NCI-H510A treated with DMSO at 0.1 percent for 48 hours (cell line): ENCODE results near the gene VWF.
"Not testable (repeated sequence)": the region's sequence is repeated elsewhere in the genome, so short reads cannot be mapped to it uniquely, and the experiment has no call there.

Experiments
- DNase-seq: peaks from one replicate; lab custom pipeline; 2025; lab: John Stamatoyannopoulos, UW

The VWF gene

DNA sequence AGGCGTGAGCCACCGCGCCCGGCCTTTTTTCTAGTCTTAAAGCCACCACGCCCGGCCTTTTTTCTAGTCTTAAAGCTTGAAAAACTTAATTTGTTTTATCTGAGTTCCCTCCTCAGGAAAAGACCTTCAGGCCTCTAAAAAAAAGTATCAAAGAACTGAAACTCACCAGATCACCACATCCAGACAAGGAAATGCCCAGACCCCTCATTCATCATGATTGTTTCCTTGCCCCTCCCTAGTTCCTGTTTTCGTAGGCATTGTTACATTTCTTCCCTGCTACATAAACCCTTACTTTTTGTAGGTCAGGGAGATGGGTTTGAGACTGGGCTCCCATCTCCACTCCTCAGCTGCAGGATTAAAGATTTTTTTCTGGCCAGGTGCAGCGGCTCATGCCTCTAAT is 21.1 kb upstream of the VWF start:
- no peak for DNase-seq

DNA sequence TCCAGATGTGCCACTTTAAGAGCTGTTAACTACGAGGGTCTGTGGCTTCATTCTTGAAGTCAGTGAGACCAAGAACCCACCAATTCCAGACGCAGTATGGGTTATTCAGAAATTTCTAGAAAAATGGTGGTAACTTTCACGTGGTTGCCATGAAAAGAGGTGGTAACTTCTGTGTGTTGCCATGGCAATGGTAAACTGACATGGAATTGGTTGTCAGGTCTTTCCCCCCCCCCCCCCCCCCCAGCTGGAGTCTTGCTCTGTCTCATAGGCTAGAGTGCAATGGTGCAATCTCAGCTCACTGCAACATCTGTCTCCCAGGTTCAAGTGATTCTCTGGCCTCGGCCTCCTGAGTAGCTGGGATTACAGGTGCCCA is 18.8 kb upstream of the VWF start:
- no peak for DNase-seq

DNA sequence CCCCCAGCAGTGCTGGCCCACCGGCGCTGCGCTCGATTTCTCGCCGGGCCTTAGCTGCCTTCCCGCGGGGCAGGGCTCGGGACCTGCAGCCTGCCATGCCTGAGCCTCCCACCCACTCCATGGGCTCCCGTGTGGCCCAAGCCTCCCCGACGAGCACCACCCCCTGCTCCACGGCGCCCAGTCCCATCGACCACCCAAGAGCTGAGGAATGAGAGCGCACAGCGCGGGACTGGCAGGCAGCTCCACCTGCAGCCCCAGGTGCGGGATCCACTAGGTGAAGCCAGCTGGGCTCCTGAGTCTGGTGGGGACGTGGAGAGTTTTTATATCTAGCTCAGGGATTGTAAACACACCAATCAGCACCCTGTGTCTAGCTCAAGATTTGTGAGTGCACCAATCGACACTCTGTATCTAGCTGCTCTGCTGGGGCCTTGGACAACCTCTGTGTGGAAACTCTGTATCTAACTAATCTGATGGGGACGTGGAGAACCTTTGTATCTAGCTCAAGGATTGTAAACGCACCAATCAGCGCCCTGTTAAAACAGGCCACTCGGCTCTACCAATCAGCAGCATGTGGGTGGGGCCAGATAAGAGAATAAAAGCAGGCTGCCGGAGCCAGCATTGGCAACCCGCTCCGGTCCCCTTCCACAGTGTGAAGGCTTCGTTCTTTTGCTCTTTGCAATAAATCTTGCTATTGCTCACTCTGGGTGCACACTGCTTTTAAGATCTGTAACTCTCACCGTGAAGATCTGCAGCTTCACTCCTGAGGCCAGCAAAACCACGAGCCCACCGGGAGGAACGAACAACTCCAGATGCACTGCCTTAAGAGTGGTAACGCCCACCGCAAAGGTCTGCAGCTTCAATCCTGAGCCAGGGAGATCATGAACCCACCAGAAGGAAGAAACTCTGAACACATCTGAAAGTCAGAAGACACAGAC is 18.2 kb upstream of the VWF start:
- DNase-seq = not testable (repeated sequence)

DNA sequence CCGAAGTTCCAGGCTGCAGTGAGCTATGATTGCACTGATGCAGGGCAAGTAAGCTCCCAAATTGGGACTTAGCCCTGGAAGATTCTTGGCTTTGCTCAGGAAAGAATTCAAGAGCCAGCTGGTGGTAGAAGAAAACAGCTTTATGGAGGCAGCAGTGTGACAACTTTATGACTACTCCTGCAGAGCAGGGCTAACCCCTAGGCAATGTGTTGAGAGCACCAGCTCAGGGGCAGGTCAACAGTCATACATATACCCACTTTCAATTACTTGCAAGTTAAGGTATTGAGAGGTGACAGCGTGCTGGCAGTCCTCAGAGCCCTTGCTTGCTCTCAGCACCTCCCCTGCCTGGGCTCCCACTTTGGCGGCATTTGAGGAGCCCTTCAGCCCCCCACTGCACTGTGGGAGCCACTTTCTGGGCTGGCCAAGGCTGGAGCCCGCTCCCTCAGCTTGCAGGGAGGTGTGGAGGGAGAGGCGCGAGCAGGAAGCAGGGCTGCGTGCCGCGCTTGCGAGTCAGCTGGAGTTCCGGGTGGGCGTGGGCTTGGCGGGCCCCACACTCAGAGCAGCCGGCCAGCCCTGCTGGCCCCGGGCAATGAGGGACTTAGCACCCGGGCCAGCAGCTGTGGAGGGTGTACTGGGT is 17.4 kb upstream of the VWF start:
- not testable (repeated sequence) for DNase-seq

DNA sequence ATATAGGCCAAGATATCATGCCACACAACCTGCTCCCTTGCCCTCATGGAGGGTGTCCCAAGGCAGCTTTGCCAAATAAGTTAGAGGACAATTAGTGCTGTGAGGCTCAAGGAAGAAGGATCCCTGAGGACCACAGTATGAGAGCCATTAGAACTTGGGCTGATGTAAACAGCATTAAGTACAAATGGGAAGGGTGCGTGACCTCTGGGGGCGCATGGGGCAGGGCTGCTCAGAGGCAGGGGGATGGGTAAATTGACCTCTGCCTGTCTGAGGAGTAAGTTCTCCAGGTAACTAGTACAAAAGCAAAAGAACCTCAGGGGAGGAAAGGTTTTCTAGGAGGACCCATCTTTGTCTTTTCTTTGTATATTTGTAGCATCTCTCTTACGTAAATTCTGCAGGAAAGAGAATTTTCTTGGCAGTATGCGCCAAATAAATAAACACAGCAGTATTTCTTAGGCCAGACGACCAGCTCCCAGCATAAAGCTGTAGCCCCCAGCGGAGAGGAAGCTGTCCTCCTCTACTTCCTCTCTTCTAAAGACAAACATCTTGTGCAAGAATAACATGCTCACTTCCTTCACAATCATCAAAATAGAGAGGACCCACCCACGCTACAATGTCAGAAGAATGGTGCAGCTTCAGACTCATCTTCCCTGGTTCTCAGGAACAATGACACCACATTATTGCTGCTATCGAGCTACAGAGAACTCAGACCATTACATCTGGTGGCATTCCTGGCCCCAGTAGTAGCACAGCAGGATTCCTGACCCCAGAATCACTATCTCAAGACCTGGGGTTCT is 16.4 kb upstream of the VWF start:
- no peak for DNase-seq

DNA sequence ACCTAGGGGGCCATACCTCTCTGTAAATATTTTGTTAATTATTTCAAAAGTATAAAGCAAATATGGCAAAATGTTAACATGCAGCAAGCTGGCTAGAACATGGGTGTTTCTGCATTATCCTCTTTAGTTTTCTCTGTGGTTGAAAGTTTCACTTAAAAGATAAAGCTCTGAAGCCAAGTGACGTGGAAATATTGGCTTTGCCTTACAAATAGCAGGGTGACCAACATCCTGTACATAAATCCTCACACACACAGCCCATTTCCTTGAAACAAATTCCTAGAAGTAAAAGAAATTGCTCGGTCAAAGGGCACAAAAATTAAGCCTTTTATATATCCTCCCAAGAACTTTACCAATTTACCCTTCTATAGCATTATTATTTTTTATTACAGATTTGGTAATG is 10.6 kb upstream of the VWF start:
- no peak for DNase-seq

DNA sequence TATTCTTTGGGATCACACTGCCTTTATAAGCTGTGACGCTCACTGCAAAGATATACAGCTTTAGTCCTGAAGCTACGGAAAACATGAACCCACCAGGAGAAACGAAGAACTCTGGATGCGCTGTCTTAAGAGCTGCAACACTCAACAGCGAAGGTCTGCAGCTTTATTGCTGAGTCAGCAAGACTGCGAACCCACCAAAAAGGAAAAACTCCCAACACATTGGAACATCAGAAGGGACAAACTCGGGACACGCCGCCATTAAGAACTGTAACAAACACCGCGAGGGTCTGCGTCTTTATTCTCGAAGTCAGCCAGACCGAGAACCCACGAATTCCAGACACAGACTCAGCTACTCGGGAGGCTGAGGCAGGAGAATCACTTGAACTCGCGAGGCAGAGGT is 9.2 kb upstream of the VWF start:
- no peak for DNase-seq

DNA sequence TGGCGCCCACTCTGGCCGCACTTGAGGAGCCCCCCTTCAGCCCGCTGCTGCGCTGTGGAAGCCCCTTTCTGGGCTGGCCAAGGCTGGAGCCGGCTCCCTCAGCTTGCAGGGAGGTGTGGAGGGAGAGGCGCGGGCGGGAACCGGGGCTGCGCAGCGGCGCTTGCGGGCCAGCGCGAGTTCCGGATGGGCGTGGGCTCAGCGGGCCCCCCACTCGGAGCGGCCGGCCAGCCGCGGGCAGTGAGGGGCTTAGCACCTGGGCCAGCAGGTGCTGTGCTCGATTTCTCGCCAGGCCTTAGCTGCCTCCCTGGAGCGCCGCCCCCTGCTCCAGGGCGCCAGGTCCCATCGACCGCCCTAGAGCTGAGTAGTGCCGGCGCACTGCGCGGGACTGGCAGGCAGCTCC is 8.0 kb upstream of the VWF start:
- DNase-seq = no peak

DNA sequence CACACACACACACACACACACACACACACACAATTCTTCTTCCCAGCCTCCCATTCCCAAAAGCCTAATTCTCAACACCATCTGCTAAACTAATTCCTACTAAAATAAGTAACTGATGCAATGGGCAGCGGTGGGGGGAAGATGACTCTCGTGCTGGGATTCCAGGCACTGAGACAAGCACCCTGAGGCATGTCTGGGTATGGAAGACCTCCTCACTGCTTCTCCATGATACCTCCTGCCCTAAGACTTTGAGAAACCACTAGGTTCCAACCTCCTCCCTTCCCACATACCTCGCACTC is 789 bp upstream of the VWF start:
- no peak for DNase-seq

DNA sequence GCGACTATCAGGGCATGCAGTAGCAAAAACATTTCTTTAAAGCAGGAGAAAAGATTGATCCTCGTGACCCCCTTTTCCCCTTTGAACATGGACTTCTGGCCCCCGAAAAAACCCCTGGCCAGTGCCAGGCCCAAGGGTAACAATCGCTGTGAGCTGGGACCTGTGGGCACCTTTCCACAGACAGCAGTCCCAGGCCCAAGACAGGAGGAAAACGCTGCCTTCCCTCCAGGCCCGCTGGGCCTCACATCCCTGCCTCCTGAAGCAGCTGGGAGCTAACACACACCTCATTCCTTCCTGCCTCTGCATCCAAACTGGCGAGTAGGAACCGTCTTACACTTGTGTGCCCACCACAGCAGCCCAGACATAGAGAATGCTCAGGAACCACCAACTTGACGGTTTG is 1.2 kb downstream of the VWF start:
- DNase-seq = no peak

DNA sequence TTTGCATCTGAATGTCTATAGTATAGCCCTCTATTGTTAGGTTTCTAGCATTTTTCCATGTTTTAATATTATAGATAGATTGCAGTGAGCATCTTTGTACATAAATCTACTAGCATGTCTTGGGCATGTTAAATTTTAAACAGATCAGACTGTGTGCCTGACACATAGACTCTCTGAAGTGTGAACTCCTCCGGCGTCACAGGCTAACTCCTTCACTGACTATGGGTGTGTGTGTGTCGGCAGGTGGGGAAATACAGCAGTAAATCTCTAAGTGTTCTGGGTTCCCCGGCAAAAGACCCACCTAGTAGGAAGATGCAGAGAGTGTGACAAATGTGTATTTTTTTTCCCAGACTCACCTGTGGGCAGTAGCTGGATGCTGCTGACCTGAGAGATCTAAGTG is 2.3 kb downstream of the VWF start:
- no peak for DNase-seq

DNA sequence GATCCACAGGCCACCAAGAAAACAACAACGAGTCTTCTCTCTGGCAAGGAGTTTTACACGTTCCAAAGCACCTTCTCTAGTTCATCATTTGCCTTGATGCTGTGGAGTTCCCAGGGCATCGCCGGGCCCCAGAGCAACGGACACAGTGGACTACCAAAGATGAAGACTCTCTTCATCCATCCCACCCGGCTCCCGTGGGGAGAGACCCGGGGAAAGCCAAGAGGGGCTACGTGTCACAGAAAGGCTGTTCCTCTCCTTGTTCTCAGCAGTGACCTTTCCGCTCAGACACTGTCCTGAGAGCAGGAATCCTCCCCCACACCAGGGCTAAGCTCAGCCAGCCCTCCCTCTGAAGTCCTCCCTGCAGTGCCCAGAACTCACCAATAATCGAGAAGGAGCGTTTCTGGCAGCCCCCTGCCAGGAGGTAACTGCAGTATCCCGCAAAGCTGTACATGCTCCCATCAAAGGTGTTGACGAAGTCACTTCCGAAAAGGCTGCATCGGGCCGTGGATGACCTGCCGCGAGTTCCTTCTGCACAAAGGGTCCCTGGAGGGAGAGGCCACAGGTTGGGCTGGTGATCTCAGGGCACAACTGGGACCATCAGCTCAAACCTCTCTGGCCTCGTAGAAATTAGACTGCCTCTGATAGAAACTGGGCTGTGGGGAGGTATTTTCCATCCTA is 3.5 kb downstream of the VWF start:
- no peak for DNase-seq

DNA sequence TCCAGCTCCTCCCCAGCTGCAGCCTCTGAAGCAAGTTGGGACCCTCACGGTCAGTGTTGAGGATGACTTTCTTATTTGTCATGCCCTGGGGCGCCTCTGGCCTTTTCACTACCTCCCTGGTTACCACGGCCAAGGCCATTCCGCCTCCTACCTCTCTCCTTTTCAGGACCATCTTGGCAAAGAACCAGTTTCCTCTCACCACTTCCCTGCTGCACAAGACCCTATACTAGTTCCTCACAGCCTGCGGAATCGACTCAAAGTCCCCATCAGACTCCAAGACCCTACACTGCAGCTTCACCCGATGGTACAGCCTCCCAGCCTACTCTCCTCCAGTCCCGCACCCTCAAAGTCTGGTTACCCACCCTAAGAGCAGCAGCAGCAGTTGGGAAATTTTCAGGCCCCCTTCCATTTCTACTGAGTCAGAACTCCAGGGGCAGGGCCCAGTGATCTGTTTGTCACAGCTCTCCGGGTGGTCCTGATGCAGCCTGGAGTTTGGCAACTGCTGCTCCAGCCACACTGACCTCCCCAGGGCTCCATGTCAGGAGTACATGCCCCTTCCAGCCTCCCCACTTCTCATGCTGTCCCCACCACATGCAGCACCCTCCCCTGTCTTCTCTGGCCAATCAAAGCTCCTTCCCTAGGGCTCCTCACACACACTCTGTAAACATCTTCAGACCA is 5.4 kb downstream of the VWF start:
- no peak for DNase-seq

DNA sequence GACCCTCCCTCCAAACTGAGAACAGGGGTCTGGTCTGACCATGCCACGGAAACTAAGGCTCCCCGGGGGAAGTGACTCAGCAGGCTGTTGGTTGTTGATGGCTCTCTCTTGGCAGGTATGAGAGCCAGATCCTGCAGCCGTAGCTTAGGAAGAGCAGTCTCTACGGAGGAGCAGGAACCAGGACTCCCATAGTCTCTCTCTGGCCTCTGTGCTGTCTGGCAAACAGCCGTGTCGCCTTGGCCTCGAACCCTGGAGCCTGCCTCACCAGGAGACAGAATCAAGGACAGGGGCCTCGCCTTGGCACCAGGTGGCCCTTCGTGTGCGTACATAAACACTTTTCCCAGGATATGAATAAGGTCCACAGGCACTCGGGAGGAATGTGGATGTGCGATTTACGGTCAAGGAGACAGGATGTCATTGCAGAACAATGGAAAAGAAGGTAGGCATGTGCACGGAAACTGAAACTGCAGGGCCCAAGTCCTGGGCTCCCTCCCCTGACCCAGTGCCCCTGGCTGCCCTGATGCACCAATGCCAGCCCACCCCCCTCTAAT is 7.9 kb downstream of the VWF start:
- DNase-seq = no peak

DNA sequence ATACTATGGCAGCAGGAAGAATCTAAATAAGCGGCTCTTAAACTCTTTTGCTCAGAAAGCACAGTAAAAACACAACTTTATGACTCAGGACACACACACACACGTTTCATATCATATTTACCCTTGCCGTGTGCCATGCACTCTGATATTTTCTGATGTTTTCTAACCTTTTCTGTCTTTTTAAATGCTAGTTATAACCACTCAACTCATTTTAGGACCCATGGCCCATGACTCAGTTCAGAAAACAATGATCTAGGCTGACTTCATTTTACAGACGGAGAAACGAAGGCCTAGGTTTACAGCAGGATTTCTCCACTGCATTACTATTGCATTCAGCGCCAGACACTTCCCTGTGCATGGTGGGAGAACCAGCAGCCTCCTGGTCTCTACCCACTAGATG is 9.1 kb downstream of the VWF start:
- DNase-seq = no peak

DNA sequence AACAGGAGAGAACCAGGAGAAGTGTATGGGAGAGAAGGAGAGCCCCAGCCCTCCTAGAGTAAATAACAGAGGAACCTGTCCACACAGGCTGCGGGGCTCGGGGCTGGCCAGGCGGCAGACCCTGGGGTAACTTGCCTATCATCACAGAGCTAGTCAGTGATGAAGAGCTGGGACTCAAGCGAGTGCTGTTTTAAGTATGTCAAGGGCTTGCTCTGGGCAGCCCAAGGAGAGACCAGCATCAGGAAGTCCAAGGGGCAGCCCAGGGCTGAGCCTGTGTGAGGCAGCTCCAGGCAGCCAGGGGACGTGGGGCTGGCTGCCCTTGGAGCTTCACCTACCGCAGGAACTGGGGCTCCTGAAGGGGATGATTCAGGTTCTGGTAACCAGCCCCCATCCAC is 10.0 kb downstream of the VWF start:
- DNase-seq = no peak

DNA sequence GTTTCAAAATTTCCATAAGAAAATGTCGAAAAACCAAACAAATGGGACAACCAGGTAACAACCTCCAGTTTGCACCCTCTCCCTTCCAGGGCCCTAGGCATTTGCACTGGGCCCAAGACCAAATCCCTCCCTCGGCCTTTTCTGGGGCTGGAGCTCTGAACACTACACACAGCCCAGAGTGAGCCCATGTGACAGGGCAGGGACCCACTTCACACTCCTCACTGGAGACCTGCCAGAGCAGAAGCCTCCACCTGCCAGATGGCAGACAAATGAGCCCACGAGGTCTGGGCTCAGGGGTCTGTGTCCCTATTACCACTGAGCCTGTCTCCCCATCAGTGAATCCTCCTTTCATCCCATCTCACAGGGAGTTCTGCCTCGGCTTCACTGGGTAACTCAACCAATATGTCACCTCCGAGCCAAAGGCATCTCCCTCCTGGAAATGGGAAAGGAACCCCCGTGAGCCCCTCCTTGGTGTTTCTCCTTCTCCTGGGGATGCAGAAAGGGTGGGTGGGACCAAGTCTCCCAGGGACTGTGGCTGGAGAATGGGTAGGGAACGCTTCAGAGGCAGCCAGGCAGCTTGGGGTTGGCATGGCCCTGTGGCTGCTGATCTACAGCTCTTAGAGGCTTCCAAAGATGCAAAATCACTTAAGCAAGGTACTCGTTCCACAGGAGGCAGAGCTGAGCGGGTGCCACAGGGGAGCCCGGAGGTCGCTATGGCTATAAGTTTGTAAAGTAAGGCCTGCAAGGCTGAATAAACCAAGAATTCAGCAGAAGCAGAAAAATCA is 10.6 kb downstream of the VWF start:
- no peak for DNase-seq

DNA sequence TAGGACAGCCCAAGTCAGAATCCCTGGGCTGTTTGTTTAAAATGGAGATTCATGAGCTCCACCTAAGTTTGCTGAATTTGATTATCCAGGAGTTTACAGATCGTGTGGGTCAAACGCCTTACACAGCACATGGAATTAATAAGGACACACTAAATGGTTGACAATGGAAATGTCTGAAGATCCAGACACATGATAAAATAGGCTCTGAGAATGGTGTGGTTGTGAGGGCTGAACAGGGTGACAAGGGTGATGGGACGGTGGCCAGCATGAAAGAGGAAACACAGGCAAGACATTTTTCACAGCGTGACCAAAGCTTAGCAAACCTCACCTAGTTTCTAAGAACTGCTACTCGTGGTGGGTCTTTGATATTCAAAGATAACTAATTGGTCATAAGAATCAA is 12.5 kb downstream of the VWF start:
- no peak for DNase-seq

DNA sequence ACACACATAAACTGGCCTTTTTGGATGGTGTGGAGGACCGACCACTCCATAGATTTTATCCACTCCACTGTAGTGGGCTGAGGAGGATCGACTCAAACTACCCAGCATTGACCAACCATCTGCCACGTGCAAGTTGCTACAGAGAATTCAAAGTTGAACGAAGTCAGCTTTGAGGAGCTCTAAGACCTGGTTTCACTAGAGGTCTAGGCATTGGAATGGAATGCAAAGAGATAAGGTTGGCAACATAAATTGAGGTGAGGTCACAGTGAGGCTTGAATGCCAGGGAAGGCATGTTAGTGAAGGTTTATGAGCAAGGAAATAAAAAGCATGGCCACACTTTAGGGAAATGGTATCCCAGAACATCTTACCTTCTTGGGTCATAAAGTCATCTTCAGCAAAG is 14.5 kb downstream of the VWF start:
- DNase-seq = no peak

DNA sequence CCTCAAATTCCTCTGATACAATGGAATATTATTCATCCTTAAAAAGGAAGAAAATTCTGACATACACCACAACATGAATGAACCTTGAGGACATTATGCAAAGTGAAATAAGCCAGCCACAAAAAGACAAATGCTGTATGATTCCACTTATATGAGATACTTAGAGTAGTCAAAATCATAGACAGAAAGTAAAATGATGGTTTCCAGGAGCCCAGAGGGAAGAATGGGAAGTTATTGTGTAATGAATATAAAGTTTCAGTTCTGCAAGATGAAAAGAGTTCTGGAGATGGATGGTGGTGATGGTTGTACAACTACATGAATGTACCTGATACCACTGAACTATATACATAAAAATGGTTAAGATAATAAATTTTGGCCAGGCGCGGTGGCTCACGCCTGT is 18.3 kb downstream of the VWF start:
- no peak for DNase-seq

DNA sequence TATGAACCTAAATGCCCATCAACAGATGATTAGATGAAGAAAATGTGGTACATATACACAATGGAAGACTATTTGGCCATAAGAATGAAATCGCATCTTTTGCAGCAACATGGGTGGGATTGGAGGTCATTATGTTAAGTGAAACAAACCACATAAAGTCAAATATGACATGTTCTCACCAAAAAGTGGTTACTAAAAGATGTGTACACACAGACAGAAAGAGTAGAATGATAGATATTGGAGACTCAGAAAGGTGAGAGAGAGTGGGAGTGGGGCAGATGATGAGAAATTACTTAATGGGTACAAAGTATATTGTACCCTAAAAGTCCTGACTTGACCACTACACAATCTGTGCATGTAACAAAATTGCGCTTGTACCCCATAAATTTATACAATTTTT is 19.6 kb downstream of the VWF start:
- DNase-seq = no peak
